ENCODE results near the gene MAP2K4. TPM values are rescaled to one million over a fixed set of nuclear protein-coding genes. Genes with fewer than 3 reads are reported as not detected.
"Not testable (repeated sequence)": the region's sequence is repeated elsewhere in the genome, so short reads cannot be mapped to it uniquely, and the experiment has no call there.

MAP2K4 gene
- total RNA-seq, 4 donors from 2014 or later: 28.0 to 36.7 (median 32.8) TPM

GRCh38 chr17:12134101-12134500, 113.4 kb downstream of the MAP2K4 start:
- TF ChIP-seq POLR2A (IDR thresholded peaks at IDR 0.05): no peak
- TF ChIP-seq CTCF (IDR thresholded peaks at IDR 0.05): no peak
- DNase-seq (ENCODE audit: low spot score in 2 of 2): no peak
- H3K4me3 ChIP-seq (ENCODE audit: low read depth, poor library complexity, severe bottlenecking): no peak overlapping the region
- intact Hi-C loops (cut with DNase I; ENCODE audit: low total_unique reads): no loop called here
- 78 to 89% methylated on average over 3 of the region's 3 CpGs for WGBS, 2 donors

- TF ChIP-seq POLR2A (IDR thresholded peaks at IDR 0.05) (no peak), CTCF (IDR thresholded peaks at IDR 0.05) (no peak)
- intact Hi-C loops (cut with DNase I; ENCODE audit: low total_unique reads): no loop called here
- H3K4me3 ChIP-seq (ENCODE audit: low read depth, poor library complexity, severe bottlenecking): no peak overlapping the region
- DNase-seq (ENCODE audit: low spot score in 2 of 2): no peak
Observed at GRCh38 chr17:12134587-12134986, 113.9 kb downstream of the MAP2K4 start.

GRCh38 chr17:12136243-12136642, 115.6 kb downstream of the MAP2K4 start:
- 89 to 96% methylated on average over 1 of the region's 1 CpG for WGBS, 2 donors
- TF ChIP-seq POLR2A (IDR thresholded peaks at IDR 0.05) (no peak), CTCF (IDR thresholded peaks at IDR 0.05) (no peak)
- intact Hi-C loops (cut with DNase I; ENCODE audit: low total_unique reads): no loop called here
- no peak overlapping the region for H3K4me3 ChIP-seq (ENCODE audit: low read depth, poor library complexity, severe bottlenecking)
- no peak for DNase-seq (ENCODE audit: low spot score in 2 of 2)

GRCh38 chr17:12136646-12137045, 116.0 kb downstream of the MAP2K4 start:
- H3K4me3 ChIP-seq (ENCODE audit: low read depth, poor library complexity, severe bottlenecking): no peak overlapping the region
- intact Hi-C loops (cut with DNase I; ENCODE audit: low total_unique reads): no loop called here
- TF ChIP-seq CTCF (IDR thresholded peaks at IDR 0.05): no peak
- TF ChIP-seq POLR2A (IDR thresholded peaks at IDR 0.05): no peak

GRCh38 chr17:12137859-12138258, 117.2 kb downstream of the MAP2K4 start:
- DNase-seq (ENCODE audit: low spot score in 2 of 2): no peak
- intact Hi-C loops (cut with DNase I; ENCODE audit: low total_unique reads): no loop called here
- 96 to 97% methylated on average over 1 of the region's 1 CpG for WGBS, 2 donors
- H3K4me3 ChIP-seq (ENCODE audit: low read depth, poor library complexity, severe bottlenecking): no peak overlapping the region
- TF ChIP-seq CTCF (IDR thresholded peaks at IDR 0.05) (no peak), POLR2A (IDR thresholded peaks at IDR 0.05) (no peak)

More at GRCh38 chr17:12136646-12137045, 116.0 kb downstream of the MAP2K4 start:
- no peak for DNase-seq (ENCODE audit: low spot score in 2 of 2)

- TF ChIP-seq CTCF (IDR thresholded peaks at IDR 0.05): no peak
- TF ChIP-seq POLR2A (IDR thresholded peaks at IDR 0.05): no peak
- 77 to 83% methylated on average over 5 of the region's 5 CpGs for WGBS, 2 donors
- H3K4me3 ChIP-seq (ENCODE audit: low read depth, poor library complexity, severe bottlenecking): no peak overlapping the region
- DNase-seq (ENCODE audit: low spot score in 2 of 2): no peak
- intact Hi-C loops (cut with DNase I; ENCODE audit: low total_unique reads): no loop called here
Observed at GRCh38 chr17:12140685-12141084, 120.0 kb downstream of the MAP2K4 start.

- 44 to 46% methylated on average over 8 of the region's 8 CpGs for WGBS, 2 donors
- intact Hi-C loops (cut with DNase I; ENCODE audit: low total_unique reads): not testable (repeated sequence)
Observed at GRCh38 chr17:12162187-12162586, 141.5 kb downstream of the MAP2K4 start.

More at GRCh38 chr17:12162187-12162586, 141.5 kb downstream of the MAP2K4 start:
- H3K4me3 ChIP-seq (ENCODE audit: low read depth, poor library complexity, severe bottlenecking); DNase-seq (ENCODE audit: low spot score in 2 of 2): not testable (repeated sequence)

Data from lower leg skin (tissue), 4 donors.